ENCODE measurements around the gene PSMG4. TPM values are rescaled to one million over a fixed set of nuclear protein-coding genes. Genes with fewer than 3 reads are reported as not detected.

PSMG4 gene
- polyA plus RNA-seq, 1 donor (not counting 4 experiments of a cell fraction or from before 2014, with no cell fraction given) = 16.3 TPM

DNA sequence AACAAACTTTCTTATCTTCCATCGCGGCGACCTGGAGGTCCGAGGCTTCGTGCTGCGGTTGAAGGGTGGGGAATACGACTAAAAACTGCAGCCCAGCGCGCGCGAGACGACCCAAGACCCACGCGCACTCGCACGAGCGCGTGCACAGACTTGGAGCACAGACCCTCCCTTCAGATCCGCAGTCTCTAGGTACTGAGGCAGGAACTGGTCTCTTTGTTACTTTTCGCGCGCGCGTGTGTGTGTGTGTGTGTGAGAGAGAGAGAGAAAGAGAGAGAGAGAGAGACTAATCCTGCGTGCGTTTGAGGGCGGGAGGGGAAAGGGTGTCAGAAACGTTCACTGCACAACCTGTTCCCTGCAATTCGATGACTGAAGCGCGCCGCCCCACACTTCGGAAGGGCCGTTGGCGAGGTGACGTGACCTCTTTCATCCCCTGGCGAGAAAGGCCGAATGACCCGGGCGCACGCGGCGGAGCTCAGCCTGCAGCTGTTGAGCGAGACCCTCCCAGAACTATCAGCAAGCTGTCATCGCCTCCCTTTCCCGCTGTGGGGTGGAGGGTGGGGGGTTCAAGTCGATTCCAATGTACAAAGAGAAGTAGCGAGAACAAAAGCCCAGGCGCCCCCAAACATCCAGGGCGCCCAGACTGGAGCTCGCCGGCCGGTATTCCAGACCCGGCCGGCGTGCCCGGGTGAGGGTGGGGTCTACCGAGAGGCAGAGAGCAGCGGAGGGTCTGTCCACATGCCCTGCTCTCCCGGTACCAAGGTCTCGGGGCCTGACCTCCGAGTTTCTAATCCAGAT is 29.8 kb upstream of the PSMG4 start:
- DNase-seq (ENCODE audit: low read depth, low spot score) (no peak), FAIRE-seq (no peak)
- H3K9me3 ChIP-seq (ENCODE audit: control insufficient read depth, low read depth, low read length) = no peaks in the 10 kb centered on the region
- H3K9ac ChIP-seq (ENCODE audit: control insufficient read depth, extremely low read depth, insufficient read depth, low read length) = no peak overlapping the region
- H2AFZ ChIP-seq (ENCODE audit: control insufficient read depth, low read length) = no peak overlapping the region
- H3K27ac ChIP-seq (ENCODE audit: control insufficient read depth, insufficient read depth, low read length) = no peak overlapping the region
- no peaks in the 10 kb centered on the region for H3K36me3 ChIP-seq (ENCODE audit: control insufficient read depth in 2 of 2, extremely low read depth in 1 of 2, insufficient read depth in 2 of 2, low read length in 2 of 2)
- no peak overlapping the region for H3K4me3 ChIP-seq (ENCODE audit: control insufficient read depth in 2 of 3, extremely low read depth in 1 of 3, insufficient read depth in 2 of 3, low read depth in 1 of 3, low read length in 3 of 3)
- TF ChIP-seq EZH2 (IDR thresholded peaks at IDR 0.05; ENCODE audit: low read length) = peak; percentile 97
- no peak for TF ChIP-seq CTCF (optimal IDR thresholded peaks at IDR 0.05 in 1 of 3, IDR thresholded peaks at IDR 0.05 in 1 of 3, conservative IDR thresholded peaks at IDR 0.05 in 1 of 3; ENCODE audit: extremely low read depth in 1 of 3, insufficient read depth in 2 of 3, low read length in 3 of 3)
- no peaks in the 10 kb centered on the region for H3K79me2 ChIP-seq (ENCODE audit: control insufficient read depth, insufficient read depth, low read length)
- peaks cover 82% of the 10 kb centered on the region for H3K27me3 ChIP-seq (ENCODE audit: control insufficient read depth, extremely low read depth, insufficient read depth, low read length)
- no peaks in the 10 kb centered on the region for H4K20me1 ChIP-seq (ENCODE audit: control insufficient read depth, extremely low read depth, insufficient read depth, low read length)
- H3K9me1 ChIP-seq (ENCODE audit: control insufficient read depth, extremely low read depth, insufficient read depth, low read length) = no peaks in the 10 kb centered on the region
- H3K4me2 ChIP-seq (ENCODE audit: control insufficient read depth, extremely low read depth, insufficient read depth, low read depth, low read length) = no peak overlapping the region
- H3K4me1 ChIP-seq (ENCODE audit: control insufficient read depth, extremely low read depth, insufficient read depth, low read length) = peaks cover 18% of the 10 kb centered on the region
- dilution Hi-C loops (cut with MboI; ENCODE audit: extremely low pct_ligation_motif_present, low sequenced_read_pairs) = no loop called here

- no peak overlapping the region for H3K27ac ChIP-seq (ENCODE audit: control insufficient read depth, insufficient read depth, low read length)
- dilution Hi-C loops (cut with MboI; ENCODE audit: extremely low pct_ligation_motif_present, low sequenced_read_pairs) = no loop called here
- peaks cover 83% of the 10 kb centered on the region for H3K27me3 ChIP-seq (ENCODE audit: control insufficient read depth, extremely low read depth, insufficient read depth, low read length)
- H3K4me1 ChIP-seq (ENCODE audit: control insufficient read depth, extremely low read depth, insufficient read depth, low read length) = peaks cover 18% of the 10 kb centered on the region
- DNase-seq (ENCODE audit: low read depth, low spot score) = no peak
- H4K20me1 ChIP-seq (ENCODE audit: control insufficient read depth, extremely low read depth, insufficient read depth, low read length) = no peaks in the 10 kb centered on the region
- no peaks in the 10 kb centered on the region for H3K36me3 ChIP-seq (ENCODE audit: control insufficient read depth in 2 of 2, extremely low read depth in 1 of 2, insufficient read depth in 2 of 2, low read length in 2 of 2)
- no peaks in the 10 kb centered on the region for H3K9me3 ChIP-seq (ENCODE audit: control insufficient read depth, low read depth, low read length)
- no peak overlapping the region for H3K9ac ChIP-seq (ENCODE audit: control insufficient read depth, extremely low read depth, insufficient read depth, low read length)
- no peak overlapping the region for H2AFZ ChIP-seq (ENCODE audit: control insufficient read depth, low read length)
- H3K79me2 ChIP-seq (ENCODE audit: control insufficient read depth, insufficient read depth, low read length) = no peaks in the 10 kb centered on the region
- peak overlapping the region; percentile 45 for H3K4me2 ChIP-seq (ENCODE audit: control insufficient read depth, extremely low read depth, insufficient read depth, low read depth, low read length)
- H3K4me3 ChIP-seq (ENCODE audit: control insufficient read depth in 2 of 3, extremely low read depth in 1 of 3, insufficient read depth in 2 of 3, low read depth in 1 of 3, low read length in 3 of 3) = no peak overlapping the region
- no peak for FAIRE-seq
- TF ChIP-seq EZH2 (IDR thresholded peaks at IDR 0.05; ENCODE audit: low read length) (peak; percentile 95), CTCF (optimal IDR thresholded peaks at IDR 0.05 in 1 of 3, IDR thresholded peaks at IDR 0.05 in 1 of 3, conservative IDR thresholded peaks at IDR 0.05 in 1 of 3; ENCODE audit: extremely low read depth in 1 of 3, insufficient read depth in 2 of 3, low read length in 3 of 3) (no peak)
- no peaks in the 10 kb centered on the region for H3K9me1 ChIP-seq (ENCODE audit: control insufficient read depth, extremely low read depth, insufficient read depth, low read length)
Observed at GRCh38 chr6:3229566-3230178, 29.1 kb upstream of the PSMG4 start.
